Parathyroid adenoma (tissue), 2 donors: Measurements from ENCODE around the gene TNK2.

Source experiments
- H2AFZ ChIP-seq: fragments of 300-600 bp; sonication (generic); one replicate; pipeline ENCODE4 v1.7.0; 2017; ENCODE audit warnings: antibody characterized with exemption, mild to moderate bottlenecking
- H3K27ac ChIP-seq: fragments of 300-600 bp; sonication (generic); one replicate; pipeline ENCODE4 v1.7.0; 2017
- H3K27me3 ChIP-seq: fragments of 300-600 bp; sonication (generic); one replicate; pipeline ENCODE4 v1.7.0; 2017; ENCODE audit warnings: low read length; ENCODE audit not compliant: control insufficient read depth, insufficient read depth
- H3K36me3 ChIP-seq: fragments of 300-600 bp; sonication (generic); one replicate; pipeline ENCODE4 v1.7.0; 2017; ENCODE audit warnings: low read length; ENCODE audit not compliant: control insufficient read depth, insufficient read depth
- H3K4me1 ChIP-seq: fragments of 300-600 bp; sonication (generic); one replicate; pipeline ENCODE4 v1.7.0; 2017; ENCODE audit warnings: control low read depth
- H3K4me2 ChIP-seq: fragments of 300-600 bp; sonication (generic); one replicate; pipeline ENCODE4 v1.7.0; 2017; ENCODE audit warnings: low read length
- H3K4me3 ChIP-seq: fragments of 300-600 bp; sonication (generic); one replicate; pipeline ENCODE4 v1.7.0; 2017; ENCODE audit warnings: low read depth, low read length
- H3K79me2 ChIP-seq: fragments of 300-600 bp; sonication (generic); one replicate; pipeline ENCODE4 v1.7.0; 2017; ENCODE audit warnings: control low read depth
- H3K9ac ChIP-seq: fragments of 300-600 bp; sonication (generic); one replicate; pipeline ENCODE4 v1.7.0; 2017; ENCODE audit warnings: mild to moderate bottlenecking
- H3K9me3 ChIP-seq: fragments of 300-600 bp; sonication (generic); one replicate; pipeline ENCODE4 v1.7.0; 2017; ENCODE audit warnings: low read length; ENCODE audit not compliant: control insufficient read depth
- TF ChIP-seq, protein P1 (sequence below): fragments of 300-600 bp; sonication (generic); IDR thresholded peaks from one replicate; pipeline ENCODE4 v1.7.0; 2017; ENCODE audit warnings: antibody characterized with exemption, mild to moderate bottlenecking
- donor health status: primary hyperparathyroidism.

The TNK2 gene

GRCh38 chr3:195877136-195877715, 31.1 kb downstream of the TNK2 start:
- no peak overlapping the region for H3K9ac ChIP-seq
- TF ChIP-seq, protein P1, sequence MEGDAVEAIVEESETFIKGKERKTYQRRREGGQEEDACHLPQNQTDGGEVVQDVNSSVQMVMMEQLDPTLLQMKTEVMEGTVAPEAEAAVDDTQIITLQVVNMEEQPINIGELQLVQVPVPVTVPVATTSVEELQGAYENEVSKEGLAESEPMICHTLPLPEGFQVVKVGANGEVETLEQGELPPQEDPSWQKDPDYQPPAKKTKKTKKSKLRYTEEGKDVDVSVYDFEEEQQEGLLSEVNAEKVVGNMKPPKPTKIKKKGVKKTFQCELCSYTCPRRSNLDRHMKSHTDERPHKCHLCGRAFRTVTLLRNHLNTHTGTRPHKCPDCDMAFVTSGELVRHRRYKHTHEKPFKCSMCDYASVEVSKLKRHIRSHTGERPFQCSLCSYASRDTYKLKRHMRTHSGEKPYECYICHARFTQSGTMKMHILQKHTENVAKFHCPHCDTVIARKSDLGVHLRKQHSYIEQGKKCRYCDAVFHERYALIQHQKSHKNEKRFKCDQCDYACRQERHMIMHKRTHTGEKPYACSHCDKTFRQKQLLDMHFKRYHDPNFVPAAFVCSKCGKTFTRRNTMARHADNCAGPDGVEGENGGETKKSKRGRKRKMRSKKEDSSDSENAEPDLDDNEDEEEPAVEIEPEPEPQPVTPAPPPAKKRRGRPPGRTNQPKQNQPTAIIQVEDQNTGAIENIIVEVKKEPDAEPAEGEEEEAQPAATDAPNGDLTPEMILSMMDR = no peak
- H3K27me3 ChIP-seq = no peaks in the 10 kb centered on the region
- no peak overlapping the region for H3K4me3 ChIP-seq
- no peak overlapping the region for H2AFZ ChIP-seq
- no peaks in the 10 kb centered on the region for H3K79me2 ChIP-seq
- H3K4me2 ChIP-seq = no peak overlapping the region
- no peaks in the 10 kb centered on the region for H3K4me1 ChIP-seq
- no peaks in the 10 kb centered on the region for H3K36me3 ChIP-seq
- no peak overlapping the region for H3K27ac ChIP-seq
- H3K9me3 ChIP-seq = no peaks in the 10 kb centered on the region

DNA sequence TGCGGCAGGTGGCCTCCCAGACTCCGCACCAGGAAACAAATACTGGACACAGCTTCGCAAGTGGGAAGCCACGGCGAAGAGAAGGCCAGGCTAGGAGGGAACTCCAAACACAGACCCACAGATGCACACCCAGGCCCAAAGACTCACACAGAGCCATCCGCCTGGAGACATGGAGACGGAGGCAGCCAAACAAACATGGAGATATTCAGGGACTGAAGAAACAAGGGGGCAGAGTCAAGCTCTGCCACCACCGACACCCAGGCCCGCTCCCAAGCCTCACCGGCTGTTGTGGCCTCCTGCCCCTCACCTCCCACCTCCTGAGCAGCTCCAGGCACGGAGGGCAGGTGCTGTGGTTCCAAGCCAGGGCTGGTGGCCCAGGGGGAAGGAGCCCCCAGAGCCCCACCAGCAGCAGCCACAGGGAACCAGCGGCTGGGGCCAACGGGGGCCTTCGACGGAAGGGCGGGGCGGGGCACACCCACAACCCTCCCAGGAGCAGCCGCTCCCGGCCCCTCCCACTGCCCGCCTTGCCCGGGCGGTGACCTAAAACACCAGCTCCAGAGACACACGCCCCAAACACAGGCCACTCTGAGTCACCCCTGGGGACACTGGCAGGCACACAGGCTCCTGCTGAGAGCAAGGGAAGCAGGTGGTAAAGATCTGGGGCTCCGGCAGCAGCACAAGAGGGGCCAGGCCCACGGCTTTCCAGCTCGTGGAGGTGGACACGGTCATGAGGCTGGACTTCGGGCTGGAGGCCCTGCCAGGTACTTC, 31.9 kb downstream of the TNK2 start:
- Histone ChIP-seq H2AFZ (no peak overlapping the region), H3K27ac (no peak overlapping the region), H3K27me3 (no peaks in the 10 kb centered on the region), H3K4me3 (no peak overlapping the region), H3K9ac (no peak overlapping the region), H3K4me1 (no peaks in the 10 kb centered on the region), H3K36me3 (no peaks in the 10 kb centered on the region), H3K79me2 (no peaks in the 10 kb centered on the region), H3K4me2 (no peak overlapping the region), H3K9me3 (no peaks in the 10 kb centered on the region)
- TF ChIP-seq, protein P1 = no peak

- H3K4me2 ChIP-seq = no peak overlapping the region
- H3K9ac ChIP-seq = no peak overlapping the region
- no peak overlapping the region for H2AFZ ChIP-seq
- no peak overlapping the region for H3K4me3 ChIP-seq
- H3K27ac ChIP-seq = no peak overlapping the region
- no peaks in the 10 kb centered on the region for H3K36me3 ChIP-seq
- no peaks in the 10 kb centered on the region for H3K4me1 ChIP-seq
- no peaks in the 10 kb centered on the region for H3K79me2 ChIP-seq
- no peaks in the 10 kb centered on the region for H3K9me3 ChIP-seq
- H3K27me3 ChIP-seq = no peaks in the 10 kb centered on the region
- TF ChIP-seq, protein P1 = no peak
Observed at GRCh38 chr3:195875482-195876236, 32.7 kb downstream of the TNK2 start.

- H3K9me3 ChIP-seq = no peaks in the 10 kb centered on the region
- no peak overlapping the region for H3K4me2 ChIP-seq
- no peaks in the 10 kb centered on the region for H3K4me1 ChIP-seq
- no peaks in the 10 kb centered on the region for H3K36me3 ChIP-seq
- H3K4me3 ChIP-seq = no peak overlapping the region
- TF ChIP-seq, protein P1 = no peak
- no peaks in the 10 kb centered on the region for H3K79me2 ChIP-seq
- no peak overlapping the region for H3K9ac ChIP-seq
- H2AFZ ChIP-seq = no peak overlapping the region
- no peaks in the 10 kb centered on the region for H3K27me3 ChIP-seq
- H3K27ac ChIP-seq = no peak overlapping the region
Observed at GRCh38 chr3:195873971-195874370, 34.4 kb downstream of the TNK2 start.
